Activated naive CD4-positive, alpha-beta T cell treated with anti-CD3 and anti-CD28 coated beads, Interleukin-2, amount 10 ng/mL, durations not matched to agents 7 days and 5 days (primary cell): Measurements from ENCODE around the gene TMEM163.

Experiments used
- CTCF ChIA-PET: fragments of 350-600 bp; sonication (Branson Sonifier 250); formaldehyde crosslinking; loops from one replicate; lab custom pipeline; 2021; ENCODE audit warnings: antibody characterized with exemption; lab: Charles Lee
- DNase-seq: peaks from one replicate; pipeline ENCODE4 v3.0.0-alpha.2; 2020
- H3K27ac Mint-ChIP-seq: one replicate; pipeline ENCODE4 v1.8.0; 2021; ENCODE audit warnings: mild to moderate bottlenecking, moderate library complexity, mixed read lengths
- H3K27me3 Mint-ChIP-seq: one replicate; pipeline ENCODE4 v1.8.0; 2021; ENCODE audit warnings: mild to moderate bottlenecking, mixed read lengths
- H3K36me3 Mint-ChIP-seq: one replicate; pipeline ENCODE4 v1.8.0; 2021; ENCODE audit warnings: mixed read lengths
- H3K4me1 Mint-ChIP-seq: one replicate; pipeline ENCODE4 v1.8.0; 2021; ENCODE audit warnings: mixed read lengths
- H3K4me3 Mint-ChIP-seq: one replicate; pipeline ENCODE4 v1.8.0; 2021; ENCODE audit warnings: mild to moderate bottlenecking, moderate library complexity, mixed read lengths
- H3K9me3 Mint-ChIP-seq: one replicate; pipeline ENCODE4 v1.8.0; 2021; ENCODE audit warnings: mixed read lengths

The TMEM163 gene

GRCh38 chr2:134411828-134412638, 306.8 kb downstream of the TMEM163 start:
- no peaks in the 10 kb centered on the region for H3K27me3 Mint-ChIP-seq
- H3K4me3 Mint-ChIP-seq: no peak overlapping the region
- CTCF ChIA-PET: interaction anchor here (0.7 to 6.8 kb wide), 45 partner anchors 14 to 568 kb away, joined by 3 to 174 read pairs (median 4); partner anchors contain the start of gene MGAT5
- H3K27ac Mint-ChIP-seq: no peak overlapping the region
- DNase-seq: peak; percentile 84
- H3K9me3 Mint-ChIP-seq: no peaks in the 10 kb centered on the region
- peaks cover 5% of the 10 kb centered on the region for H3K36me3 Mint-ChIP-seq
- H3K4me1 Mint-ChIP-seq: peaks cover 33% of the 10 kb centered on the region

- no peak for DNase-seq
- peaks cover 33% of the 10 kb centered on the region for H3K4me1 Mint-ChIP-seq
Observed at GRCh38 chr2:134411279-134411827, 307.4 kb downstream of the TMEM163 start.

DNA sequence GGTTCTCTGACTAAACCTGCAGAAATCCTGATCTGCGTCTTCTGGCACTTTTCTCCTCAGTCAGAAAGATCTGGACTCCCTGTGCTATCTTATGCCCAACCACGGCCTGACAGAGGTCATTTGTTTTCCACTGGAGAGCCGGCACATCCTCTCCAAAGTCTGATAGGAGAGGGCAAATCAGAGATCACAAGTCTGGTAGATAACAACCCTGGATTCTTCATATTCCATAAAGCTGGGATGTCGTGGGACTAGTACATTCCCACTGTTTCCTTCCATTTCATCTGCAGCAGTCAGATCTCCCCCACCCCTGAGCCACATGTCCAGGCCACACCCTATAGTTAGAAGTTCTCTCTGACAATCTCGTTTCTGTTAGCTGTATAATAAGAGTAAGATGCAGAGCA, 308.0 kb downstream of the TMEM163 start:
- Mint-ChIP-seq H3K4me1 (peaks cover 33% of the 10 kb centered on the region), H3K4me3 (no peak overlapping the region)

More at GRCh38 chr2:134411279-134411827, 307.4 kb downstream of the TMEM163 start:
- no peak overlapping the region for H3K27ac Mint-ChIP-seq
- H3K36me3 Mint-ChIP-seq: peaks cover 5% of the 10 kb centered on the region
- no peaks in the 10 kb centered on the region for H3K27me3 Mint-ChIP-seq
- H3K4me3 Mint-ChIP-seq: no peak overlapping the region
- no peaks in the 10 kb centered on the region for H3K9me3 Mint-ChIP-seq
- CTCF ChIA-PET: interaction anchor here (0.7 to 6.8 kb wide), 38 partner anchors 13 to 526 kb away, joined by 3 to 174 read pairs (median 4); partner anchors contain the start of gene MGAT5

GRCh38 chr2:134410006-134410405, 308.8 kb downstream of the TMEM163 start:
- Mint-ChIP-seq H3K4me3 (no peak overlapping the region), H3K27me3 (no peaks in the 10 kb centered on the region), H3K4me1 (peaks cover 33% of the 10 kb centered on the region), H3K27ac (no peak overlapping the region), H3K36me3 (peaks cover 4% of the 10 kb centered on the region), H3K9me3 (no peaks in the 10 kb centered on the region)
- CTCF ChIA-PET: interaction anchor here (1.6 to 6.8 kb wide), 6 partner anchors 25 to 525 kb away, joined by 4 to 174 read pairs (median 30); partner anchors contain the start of gene MGAT5
- no peak for DNase-seq

More for the DNA sequence above, 308.0 kb downstream of the TMEM163 start:
- Mint-ChIP-seq H3K27me3 (no peaks in the 10 kb centered on the region), H3K36me3 (peaks cover 5% of the 10 kb centered on the region), H3K9me3 (no peaks in the 10 kb centered on the region), H3K27ac (no peak overlapping the region)
- DNase-seq: no peak
- CTCF ChIA-PET: interaction anchor here (0.9 to 6.8 kb wide), 17 partner anchors 17 to 525 kb away, joined by 3 to 174 read pairs (median 8); partner anchors contain the start of gene MGAT5

GRCh38 chr2:134408791-134409190, 310.0 kb downstream of the TMEM163 start:
- Mint-ChIP-seq H3K27me3 (no peaks in the 10 kb centered on the region), H3K36me3 (peaks cover 4% of the 10 kb centered on the region), H3K4me1 (peaks cover 33% of the 10 kb centered on the region), H3K9me3 (no peaks in the 10 kb centered on the region), H3K27ac (no peak overlapping the region), H3K4me3 (no peak overlapping the region)
- no peak for DNase-seq
- CTCF ChIA-PET: interaction anchor here (1.8 to 6.8 kb wide), 3 partner anchors 163 to 523 kb away, joined by 5 to 174 read pairs (median 62); no protein-coding TSS in a partner anchor

DNA sequence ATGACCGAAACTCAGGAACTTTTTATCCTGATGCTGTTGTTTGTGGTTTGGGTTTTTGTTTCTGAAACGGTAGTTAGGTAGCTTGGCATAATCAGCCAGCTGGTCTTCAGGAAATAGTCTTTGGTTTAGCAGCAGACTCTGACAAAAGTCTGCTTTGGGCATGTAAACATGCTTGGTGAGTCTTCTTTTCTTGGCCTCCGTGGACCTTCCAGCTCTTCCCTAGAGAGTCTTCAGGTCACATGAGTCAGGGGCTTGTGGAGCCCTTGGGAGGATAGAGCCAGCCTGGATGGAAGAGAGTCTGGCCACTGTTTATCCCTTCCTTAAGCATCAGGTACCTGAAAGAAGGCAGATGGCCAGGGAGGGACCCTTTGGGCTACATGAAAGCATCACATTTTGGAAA, 310.4 kb downstream of the TMEM163 start:
- CTCF ChIA-PET: interaction anchor here (1.8 to 6.8 kb wide), 3 partner anchors 163 to 523 kb away, joined by 5 to 174 read pairs (median 62); no protein-coding TSS in a partner anchor
- no peaks in the 10 kb centered on the region for H3K27me3 Mint-ChIP-seq
- H3K4me1 Mint-ChIP-seq: peaks cover 33% of the 10 kb centered on the region
- no peak for DNase-seq
- no peaks in the 10 kb centered on the region for H3K9me3 Mint-ChIP-seq
- H3K36me3 Mint-ChIP-seq: peaks cover 6% of the 10 kb centered on the region
- no peak overlapping the region for H3K27ac Mint-ChIP-seq
- no peak overlapping the region for H3K4me3 Mint-ChIP-seq

DNA sequence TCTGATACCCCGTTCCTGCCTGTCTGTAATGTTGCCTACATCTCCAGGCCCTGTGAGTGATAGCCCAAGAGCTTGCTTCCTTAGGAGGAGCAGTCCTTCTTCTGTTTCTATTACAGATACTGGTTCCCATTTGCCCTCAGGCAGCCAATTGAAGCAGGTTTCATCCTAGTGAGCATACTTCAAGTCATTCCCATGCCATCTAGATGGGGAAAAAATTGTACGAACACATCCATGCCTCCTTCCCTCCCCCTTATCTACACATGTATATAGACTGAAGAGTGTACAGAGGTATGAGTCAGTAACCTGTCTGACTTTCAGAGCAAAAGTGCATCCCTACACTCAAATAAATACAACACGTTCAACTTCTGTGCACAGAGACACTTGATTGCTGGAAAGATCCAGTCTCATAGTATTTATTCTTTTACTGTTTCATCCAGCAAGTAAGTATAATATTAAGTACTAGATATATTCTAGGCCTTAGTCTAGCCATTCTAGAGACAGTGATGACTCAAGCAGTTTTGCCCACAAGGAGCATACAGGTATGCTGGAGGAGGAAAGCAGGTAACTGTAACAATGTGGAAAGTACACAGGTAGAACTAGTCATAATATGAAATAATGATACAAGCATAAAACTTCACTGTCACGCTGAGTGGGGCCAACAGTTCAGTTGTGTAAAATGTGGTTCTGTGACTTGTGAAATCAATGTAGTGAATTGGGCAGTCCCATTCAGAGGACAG, 311.5 kb downstream of the TMEM163 start:
- CTCF ChIA-PET: no interaction called here
- Mint-ChIP-seq H3K4me3 (no peak overlapping the region), H3K9me3 (no peaks in the 10 kb centered on the region), H3K4me1 (peaks cover 33% of the 10 kb centered on the region), H3K36me3 (peaks cover 9% of the 10 kb centered on the region), H3K27ac (no peak overlapping the region), H3K27me3 (no peaks in the 10 kb centered on the region)
- no peak for DNase-seq

- CTCF ChIA-PET: no interaction called here
- no peak overlapping the region for H3K27ac Mint-ChIP-seq
- peaks cover 9% of the 10 kb centered on the region for H3K36me3 Mint-ChIP-seq
- no peaks in the 10 kb centered on the region for H3K27me3 Mint-ChIP-seq
- H3K4me3 Mint-ChIP-seq: no peak overlapping the region
- no peak for DNase-seq
- H3K9me3 Mint-ChIP-seq: no peaks in the 10 kb centered on the region
- H3K4me1 Mint-ChIP-seq: peaks cover 28% of the 10 kb centered on the region
Observed at GRCh38 chr2:134406736-134407135, 312.1 kb downstream of the TMEM163 start.

GRCh38 chr2:134406311-134406710, 312.5 kb downstream of the TMEM163 start:
- Mint-ChIP-seq H3K27ac (no peak overlapping the region), H3K4me3 (no peak overlapping the region)

More at GRCh38 chr2:134406311-134406710, 312.5 kb downstream of the TMEM163 start:
- Mint-ChIP-seq H3K9me3 (no peaks in the 10 kb centered on the region), H3K36me3 (peaks cover 9% of the 10 kb centered on the region), H3K4me1 (peaks cover 23% of the 10 kb centered on the region), H3K27me3 (no peaks in the 10 kb centered on the region)
- CTCF ChIA-PET: no interaction called here
- no peak for DNase-seq
